Hypothalamus (tissue), 51 donors: ENCODE results near the gene TSPAN18.

Source experiments
- DNase-seq, 51 donors: peaks; one replicate each; lab custom pipeline; 2025; lab: John Stamatoyannopoulos, UW

The TSPAN18 gene

GRCh38 chr11:44755556-44756523, 29.1 kb downstream of the TSPAN18 start:
- DNase-seq: no peak

GRCh38 chr11:44758983-44759382, 32.2 kb downstream of the TSPAN18 start:
- DNase-seq: no peak

GRCh38 chr11:44759743-44760476, 33.1 kb downstream of the TSPAN18 start:
- DNase-seq: no peak

- DNase-seq: no peak
Measured at GRCh38 chr11:44760477-44760872, 33.7 kb downstream of the TSPAN18 start.

GRCh38 chr11:44760917-44761550, 34.3 kb downstream of the TSPAN18 start:
- no peak for DNase-seq

GRCh38 chr11:44761551-44761961, 34.8 kb downstream of the TSPAN18 start:
- no peak for DNase-seq

GRCh38 chr11:44763121-44763820, 36.5 kb downstream of the TSPAN18 start:
- no peak for DNase-seq

- no peak for DNase-seq
Measured at GRCh38 chr11:44764583-44764982, 37.8 kb downstream of the TSPAN18 start.

- DNase-seq: no peak
Measured at GRCh38 chr11:44765026-44765595, 38.3 kb downstream of the TSPAN18 start.

GRCh38 chr11:44765676-44766075, 38.9 kb downstream of the TSPAN18 start:
- no peak for DNase-seq

- no peak for DNase-seq
Measured at GRCh38 chr11:44766112-44766971, 39.6 kb downstream of the TSPAN18 start.

GRCh38 chr11:44766972-44767278, 40.2 kb downstream of the TSPAN18 start:
- DNase-seq: no peak

GRCh38 chr11:44767421-44767820, 40.7 kb downstream of the TSPAN18 start:
- DNase-seq: no peak

- no peak for DNase-seq
Measured at GRCh38 chr11:44770401-44770800, 43.6 kb downstream of the TSPAN18 start.

- no peak for DNase-seq
Measured at GRCh38 chr11:44771252-44771734, 44.5 kb downstream of the TSPAN18 start.

- DNase-seq: no peak
Measured at GRCh38 chr11:44771841-44772240, 45.1 kb downstream of the TSPAN18 start.

GRCh38 chr11:44773351-44773965, 46.7 kb downstream of the TSPAN18 start:
- no peak for DNase-seq

- DNase-seq: peak in 2 of 51 donors; percentile 13
Measured at GRCh38 chr11:44774108-44774507, 47.3 kb downstream of the TSPAN18 start.

- DNase-seq: no peak
Measured at GRCh38 chr11:44774731-44775130, 48.0 kb downstream of the TSPAN18 start.
